Esophagus squamous epithelium (tissue), 4 donors: Measurements from ENCODE around the gene TOM1.

Experiments
- POLR2A ChIP-seq, 4 donors: fragments of 450-650 bp; IDR thresholded peaks; one replicate each; pipeline ENCODE4 v1.6.1; 2017; ENCODE audit warnings: antibody characterized with exemption in 4 of 4, mild to moderate bottlenecking in 4 of 4, moderate library complexity in 3 of 4
- TF ChIP-seq, protein P1 (sequence below), 6 experiments: fragments of 450-650 bp in 4 of 6; fragments of 200-600 bp in 2 of 6; sonication (generic) in 2 of 6; IDR thresholded peaks; one replicate each; pipeline ENCODE4 v1.5.1; 2016 to 2019; ENCODE audit warnings: antibody characterized with exemption in 6 of 6, mild to moderate bottlenecking in 4 of 6, moderate library complexity in 4 of 6

DNA sequence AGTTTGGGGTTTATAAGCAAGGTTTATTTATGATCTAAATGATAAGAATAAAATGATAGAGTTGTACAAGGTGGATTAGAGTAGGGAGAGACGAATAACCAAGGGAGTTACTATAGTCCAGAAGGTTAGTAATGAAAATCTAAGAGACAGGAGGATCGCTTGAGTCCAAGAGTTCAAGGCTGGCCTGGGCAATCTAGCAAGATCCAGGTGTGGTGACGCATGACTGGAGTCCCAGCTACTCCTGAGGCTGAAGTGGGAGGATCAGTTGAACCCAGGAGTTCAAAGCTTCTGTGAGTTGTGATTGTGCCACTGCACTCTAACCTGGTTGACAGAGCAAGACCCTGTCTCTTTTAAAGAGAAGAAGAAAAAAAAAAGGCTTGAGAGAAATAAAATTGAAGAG is 30.1 kb upstream of the TOM1 start:
- TF ChIP-seq, protein P1, sequence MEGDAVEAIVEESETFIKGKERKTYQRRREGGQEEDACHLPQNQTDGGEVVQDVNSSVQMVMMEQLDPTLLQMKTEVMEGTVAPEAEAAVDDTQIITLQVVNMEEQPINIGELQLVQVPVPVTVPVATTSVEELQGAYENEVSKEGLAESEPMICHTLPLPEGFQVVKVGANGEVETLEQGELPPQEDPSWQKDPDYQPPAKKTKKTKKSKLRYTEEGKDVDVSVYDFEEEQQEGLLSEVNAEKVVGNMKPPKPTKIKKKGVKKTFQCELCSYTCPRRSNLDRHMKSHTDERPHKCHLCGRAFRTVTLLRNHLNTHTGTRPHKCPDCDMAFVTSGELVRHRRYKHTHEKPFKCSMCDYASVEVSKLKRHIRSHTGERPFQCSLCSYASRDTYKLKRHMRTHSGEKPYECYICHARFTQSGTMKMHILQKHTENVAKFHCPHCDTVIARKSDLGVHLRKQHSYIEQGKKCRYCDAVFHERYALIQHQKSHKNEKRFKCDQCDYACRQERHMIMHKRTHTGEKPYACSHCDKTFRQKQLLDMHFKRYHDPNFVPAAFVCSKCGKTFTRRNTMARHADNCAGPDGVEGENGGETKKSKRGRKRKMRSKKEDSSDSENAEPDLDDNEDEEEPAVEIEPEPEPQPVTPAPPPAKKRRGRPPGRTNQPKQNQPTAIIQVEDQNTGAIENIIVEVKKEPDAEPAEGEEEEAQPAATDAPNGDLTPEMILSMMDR (IDR thresholded peaks at IDR 0.05) = no peak
- no peak for TF ChIP-seq POLR2A (IDR thresholded peaks at IDR 0.05)
